ENCODE data around the gene LAMC1.
A peak's percentile ranks its signal among the peaks of the same experiment; 100 is the strongest.

The LAMC1 gene

GRCh38 chr1:183000167-183000962 is 22.9 kb upstream of the LAMC1 start:
- H3K4me1 Mint-ChIP-seq, result no peaks in the 10 kb centered on the region
- H3K27ac Mint-ChIP-seq (ENCODE audit: low read depth), result no peak overlapping the region

GRCh38 chr1:183002267-183002666 is 21.0 kb upstream of the LAMC1 start:
- Mint-ChIP-seq H3K36me3 (ENCODE audit: insufficient read depth) (no peaks in the 10 kb centered on the region), H3K27ac (ENCODE audit: low read depth) (no peak overlapping the region), H3K27me3 (peaks cover 56% of the 10 kb centered on the region), H3K4me1 (no peaks in the 10 kb centered on the region), H3K9me3 (no peaks in the 10 kb centered on the region), H3K4me3 (no peak overlapping the region)
- ATAC-seq (replicated peaks; ENCODE audit: extremely low read depth, poor library complexity, severe bottlenecking) (no peak), DNase-seq (ENCODE audit: low spot score in 2 of 2) (no peak)

More at GRCh38 chr1:183000167-183000962, 22.9 kb upstream of the LAMC1 start:
- no peak overlapping the region for H3K4me3 Mint-ChIP-seq
- H3K27me3 Mint-ChIP-seq, result peaks cover 57% of the 10 kb centered on the region
- no peaks in the 10 kb centered on the region for H3K36me3 Mint-ChIP-seq (ENCODE audit: insufficient read depth)
- ATAC-seq (replicated peaks; ENCODE audit: extremely low read depth, poor library complexity, severe bottlenecking), result no peak
- no peak for DNase-seq (ENCODE audit: low spot score in 2 of 2)
- H3K9me3 Mint-ChIP-seq, result no peaks in the 10 kb centered on the region

GRCh38 chr1:183002797-183003196 is 20.4 kb upstream of the LAMC1 start:
- Mint-ChIP-seq H3K27me3 (peaks cover 56% of the 10 kb centered on the region), H3K27ac (ENCODE audit: low read depth) (no peak overlapping the region), H3K4me1 (no peaks in the 10 kb centered on the region), H3K36me3 (ENCODE audit: insufficient read depth) (no peaks in the 10 kb centered on the region), H3K9me3 (no peaks in the 10 kb centered on the region), H3K4me3 (no peak overlapping the region)
- ATAC-seq (replicated peaks; ENCODE audit: extremely low read depth, poor library complexity, severe bottlenecking), result no peak
- DNase-seq (ENCODE audit: low spot score in 2 of 2), result no peak

GRCh38 chr1:183003203-183003602 is 20.0 kb upstream of the LAMC1 start:
- ATAC-seq (replicated peaks; ENCODE audit: extremely low read depth, poor library complexity, severe bottlenecking) (no peak), DNase-seq (ENCODE audit: low spot score in 2 of 2) (no peak)
- Mint-ChIP-seq H3K4me1 (no peaks in the 10 kb centered on the region), H3K9me3 (no peaks in the 10 kb centered on the region), H3K27me3 (peaks cover 54% of the 10 kb centered on the region), H3K36me3 (ENCODE audit: insufficient read depth) (no peaks in the 10 kb centered on the region), H3K4me3 (no peak overlapping the region), H3K27ac (ENCODE audit: low read depth) (no peak overlapping the region)

GRCh38 chr1:183004141-183004540 is 19.1 kb upstream of the LAMC1 start:
- no peak overlapping the region for H3K4me3 Mint-ChIP-seq
- H3K27ac Mint-ChIP-seq (ENCODE audit: low read depth), result no peak overlapping the region
- H3K36me3 Mint-ChIP-seq (ENCODE audit: insufficient read depth), result no peaks in the 10 kb centered on the region
- ATAC-seq (replicated peaks; ENCODE audit: extremely low read depth, poor library complexity, severe bottlenecking) (no peak), DNase-seq (ENCODE audit: low spot score in 2 of 2) (no peak)
- peaks cover 50% of the 10 kb centered on the region for H3K27me3 Mint-ChIP-seq
- no peaks in the 10 kb centered on the region for H3K4me1 Mint-ChIP-seq
- no peaks in the 10 kb centered on the region for H3K9me3 Mint-ChIP-seq

- Mint-ChIP-seq H3K4me1 (no peaks in the 10 kb centered on the region), H3K9me3 (no peaks in the 10 kb centered on the region), H3K27me3 (peaks cover 39% of the 10 kb centered on the region), H3K36me3 (ENCODE audit: insufficient read depth) (no peaks in the 10 kb centered on the region), H3K4me3 (no peak overlapping the region), H3K27ac (ENCODE audit: low read depth) (no peak overlapping the region)
- ATAC-seq (replicated peaks; ENCODE audit: extremely low read depth, poor library complexity, severe bottlenecking) (no peak), DNase-seq (ENCODE audit: low spot score in 2 of 2) (no peak)
These were observed 11.4 kb upstream of the LAMC1 start for GRCh38 chr1:183011859-183012258.

- no peaks in the 10 kb centered on the region for H3K36me3 Mint-ChIP-seq (ENCODE audit: insufficient read depth)
- H3K27me3 Mint-ChIP-seq, result peaks cover 37% of the 10 kb centered on the region
- no peak overlapping the region for H3K27ac Mint-ChIP-seq (ENCODE audit: low read depth)
- ATAC-seq (replicated peaks; ENCODE audit: extremely low read depth, poor library complexity, severe bottlenecking) (no peak), DNase-seq (ENCODE audit: low spot score in 2 of 2) (no peak)
- no peaks in the 10 kb centered on the region for H3K4me1 Mint-ChIP-seq
- no peaks in the 10 kb centered on the region for H3K9me3 Mint-ChIP-seq
- no peak overlapping the region for H3K4me3 Mint-ChIP-seq
These were observed 10.8 kb upstream of the LAMC1 start for GRCh38 chr1:183012301-183012994.

GRCh38 chr1:183019139-183019740 is 4.0 kb upstream of the LAMC1 start:
- H3K9me3 Mint-ChIP-seq, result no peaks in the 10 kb centered on the region
- H3K4me1 Mint-ChIP-seq, result peaks cover 11% of the 10 kb centered on the region
- peaks cover 52% of the 10 kb centered on the region for H3K27me3 Mint-ChIP-seq
- no peak overlapping the region for H3K4me3 Mint-ChIP-seq
- H3K27ac Mint-ChIP-seq (ENCODE audit: low read depth), result no peak overlapping the region
- DNase-seq (ENCODE audit: low spot score in 2 of 2), result no peak
- no peak for ATAC-seq (replicated peaks; ENCODE audit: extremely low read depth, poor library complexity, severe bottlenecking)
- H3K36me3 Mint-ChIP-seq (ENCODE audit: insufficient read depth), result peaks cover 3% of the 10 kb centered on the region

GRCh38 chr1:183019860-183020259 is 3.4 kb upstream of the LAMC1 start:
- ATAC-seq (replicated peaks; ENCODE audit: extremely low read depth, poor library complexity, severe bottlenecking) (no peak), DNase-seq (ENCODE audit: low spot score in 2 of 2) (no peak)
- no peak overlapping the region for H3K27ac Mint-ChIP-seq (ENCODE audit: low read depth)
- no peaks in the 10 kb centered on the region for H3K9me3 Mint-ChIP-seq
- peaks cover 3% of the 10 kb centered on the region for H3K36me3 Mint-ChIP-seq (ENCODE audit: insufficient read depth)
- peaks cover 17% of the 10 kb centered on the region for H3K4me1 Mint-ChIP-seq
- peaks cover 59% of the 10 kb centered on the region for H3K27me3 Mint-ChIP-seq
- H3K4me3 Mint-ChIP-seq, result no peak overlapping the region

GRCh38 chr1:183021405-183022201 is 1.6 kb upstream of the LAMC1 start:
- Mint-ChIP-seq H3K36me3 (ENCODE audit: insufficient read depth) (peaks cover 3% of the 10 kb centered on the region), H3K4me1 (peaks cover 18% of the 10 kb centered on the region), H3K27me3 (peaks cover 59% of the 10 kb centered on the region), H3K27ac (ENCODE audit: low read depth) (no peak overlapping the region), H3K9me3 (no peaks in the 10 kb centered on the region), H3K4me3 (peak overlapping the region; percentile 2)
- ATAC-seq (replicated peaks; ENCODE audit: extremely low read depth, poor library complexity, severe bottlenecking) (no peak), DNase-seq (ENCODE audit: low spot score in 2 of 2) (no peak)

- peaks cover 62% of the 10 kb centered on the region for H3K27me3 Mint-ChIP-seq
- ATAC-seq (replicated peaks; ENCODE audit: extremely low read depth, poor library complexity, severe bottlenecking) (no peak), DNase-seq (ENCODE audit: low spot score in 2 of 2) (no peak)
- H3K9me3 Mint-ChIP-seq, result no peaks in the 10 kb centered on the region
- H3K4me3 Mint-ChIP-seq, result peak overlapping the region; percentile 2
- peaks cover 18% of the 10 kb centered on the region for H3K4me1 Mint-ChIP-seq
- peaks cover 3% of the 10 kb centered on the region for H3K36me3 Mint-ChIP-seq (ENCODE audit: insufficient read depth)
- no peak overlapping the region for H3K27ac Mint-ChIP-seq (ENCODE audit: low read depth)
These were observed 746 bp upstream of the LAMC1 start for GRCh38 chr1:183022202-183023145.

All from central memory CD8-positive, alpha-beta T cell (primary cell).